ENCODE results near the gene CTDP1.

The CTDP1 gene

DNA sequence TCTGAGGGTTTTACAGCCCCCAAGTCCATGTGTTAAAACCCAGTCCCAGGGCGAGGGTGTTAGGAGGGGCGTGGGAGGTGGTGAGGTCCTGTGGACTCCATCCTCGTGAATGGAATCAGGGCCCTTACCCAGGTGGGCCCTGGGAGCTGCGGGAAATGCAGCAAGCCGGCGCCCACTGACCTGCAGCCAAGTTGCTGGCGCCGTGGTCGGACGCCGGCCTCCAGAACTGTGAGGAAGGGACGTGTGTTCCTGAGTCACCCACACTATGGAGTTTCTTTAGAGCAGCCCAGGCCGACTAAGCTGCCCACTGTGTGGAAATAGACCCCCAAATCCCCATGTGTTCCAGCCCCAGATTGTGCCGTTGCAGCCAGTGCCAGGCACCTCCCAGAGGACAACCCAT is 26.4 kb downstream of the CTDP1 start:
- no peak overlapping the region for H3K4me3 ChIP-seq (ENCODE audit: low read depth, low read length)
- in situ Hi-C loops (cut with HindIII; ENCODE audit: low sequenced_read_pairs): no loop called here
- TF ChIP-seq, protein P1, sequence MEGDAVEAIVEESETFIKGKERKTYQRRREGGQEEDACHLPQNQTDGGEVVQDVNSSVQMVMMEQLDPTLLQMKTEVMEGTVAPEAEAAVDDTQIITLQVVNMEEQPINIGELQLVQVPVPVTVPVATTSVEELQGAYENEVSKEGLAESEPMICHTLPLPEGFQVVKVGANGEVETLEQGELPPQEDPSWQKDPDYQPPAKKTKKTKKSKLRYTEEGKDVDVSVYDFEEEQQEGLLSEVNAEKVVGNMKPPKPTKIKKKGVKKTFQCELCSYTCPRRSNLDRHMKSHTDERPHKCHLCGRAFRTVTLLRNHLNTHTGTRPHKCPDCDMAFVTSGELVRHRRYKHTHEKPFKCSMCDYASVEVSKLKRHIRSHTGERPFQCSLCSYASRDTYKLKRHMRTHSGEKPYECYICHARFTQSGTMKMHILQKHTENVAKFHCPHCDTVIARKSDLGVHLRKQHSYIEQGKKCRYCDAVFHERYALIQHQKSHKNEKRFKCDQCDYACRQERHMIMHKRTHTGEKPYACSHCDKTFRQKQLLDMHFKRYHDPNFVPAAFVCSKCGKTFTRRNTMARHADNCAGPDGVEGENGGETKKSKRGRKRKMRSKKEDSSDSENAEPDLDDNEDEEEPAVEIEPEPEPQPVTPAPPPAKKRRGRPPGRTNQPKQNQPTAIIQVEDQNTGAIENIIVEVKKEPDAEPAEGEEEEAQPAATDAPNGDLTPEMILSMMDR (IDR thresholded peaks at IDR 0.05; ENCODE audit: low read depth, low read length): no peak
- no peak for DNase-seq (ENCODE audit: low read depth, low spot score)

DNA sequence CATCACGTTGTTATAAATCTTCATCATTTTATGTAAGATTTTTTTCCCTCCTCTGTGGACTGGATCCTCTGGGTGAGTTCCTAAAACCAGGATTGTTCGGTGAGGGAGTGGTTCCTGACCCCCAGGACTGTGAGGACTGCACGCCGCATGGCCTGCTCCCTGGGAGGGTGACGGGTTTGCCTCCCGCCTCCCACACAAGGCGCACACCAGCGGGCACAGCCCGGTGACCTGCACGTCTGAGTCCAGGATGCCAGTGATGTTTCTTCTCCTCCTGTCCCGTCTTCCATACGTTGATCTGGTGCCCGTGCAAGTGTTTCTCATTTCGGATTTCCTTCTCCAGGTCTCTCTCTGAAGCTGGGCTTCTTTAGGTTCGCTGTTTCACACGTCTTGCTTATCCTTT is 27.1 kb downstream of the CTDP1 start:
- in situ Hi-C loops (cut with HindIII; ENCODE audit: low sequenced_read_pairs): no loop called here

DNA sequence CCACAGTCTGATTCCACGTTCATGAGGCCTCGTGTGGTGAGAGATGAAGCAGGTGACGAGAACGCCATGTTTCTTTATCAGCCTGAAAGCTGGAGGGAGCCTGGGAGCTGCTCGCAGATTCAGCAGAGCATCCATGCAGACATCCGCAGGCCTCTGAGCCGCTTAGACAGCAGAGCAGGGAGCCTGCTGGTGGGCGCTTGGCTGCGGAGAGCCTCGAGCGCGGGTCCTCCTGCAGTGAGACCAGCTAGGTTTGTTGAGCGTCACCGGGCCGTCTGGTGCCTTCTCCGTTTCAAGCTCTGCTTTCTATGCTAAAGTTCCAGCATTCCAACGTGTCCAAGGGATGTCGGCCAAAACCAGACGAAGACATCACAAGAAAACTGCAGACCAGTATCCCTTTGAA is 27.6 kb downstream of the CTDP1 start:
- in situ Hi-C loops (cut with HindIII; ENCODE audit: low sequenced_read_pairs): no loop called here
- no peak overlapping the region for H3K4me3 ChIP-seq (ENCODE audit: low read depth, low read length)
- DNase-seq (ENCODE audit: low read depth, low spot score): no peak
- TF ChIP-seq, protein P1 (IDR thresholded peaks at IDR 0.05; ENCODE audit: low read depth, low read length): no peak

More for the DNA sequence above, 27.1 kb downstream of the CTDP1 start:
- DNase-seq (ENCODE audit: low read depth, low spot score): no peak
- no peak overlapping the region for H3K4me3 ChIP-seq (ENCODE audit: low read depth, low read length)
- TF ChIP-seq, protein P1 (IDR thresholded peaks at IDR 0.05; ENCODE audit: low read depth, low read length): no peak

DNA sequence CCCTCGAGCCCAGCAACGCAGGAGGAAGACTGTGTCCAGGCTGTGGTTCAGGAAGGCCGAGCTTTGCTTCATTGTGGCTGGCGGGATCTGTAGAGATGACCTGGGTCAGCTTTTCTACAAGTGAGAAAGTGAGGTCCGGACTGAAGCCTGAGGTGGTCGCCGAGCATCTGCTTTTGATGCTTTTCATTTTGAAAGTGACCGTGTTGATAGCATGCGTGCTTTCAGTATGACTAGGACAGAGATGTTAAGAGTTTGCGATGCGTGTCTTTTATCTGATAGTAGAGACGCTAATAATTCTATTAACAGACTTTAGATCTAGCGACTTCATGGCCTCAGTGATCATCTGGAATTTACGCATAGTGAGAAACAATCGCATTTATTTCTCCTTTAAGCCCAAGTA is 28.1 kb downstream of the CTDP1 start:
- TF ChIP-seq, protein P1 (IDR thresholded peaks at IDR 0.05; ENCODE audit: low read depth, low read length): no peak
- no peak overlapping the region for H3K4me3 ChIP-seq (ENCODE audit: low read depth, low read length)
- in situ Hi-C loops (cut with HindIII; ENCODE audit: low sequenced_read_pairs): no loop called here
- DNase-seq (ENCODE audit: low read depth, low spot score): no peak

DNA sequence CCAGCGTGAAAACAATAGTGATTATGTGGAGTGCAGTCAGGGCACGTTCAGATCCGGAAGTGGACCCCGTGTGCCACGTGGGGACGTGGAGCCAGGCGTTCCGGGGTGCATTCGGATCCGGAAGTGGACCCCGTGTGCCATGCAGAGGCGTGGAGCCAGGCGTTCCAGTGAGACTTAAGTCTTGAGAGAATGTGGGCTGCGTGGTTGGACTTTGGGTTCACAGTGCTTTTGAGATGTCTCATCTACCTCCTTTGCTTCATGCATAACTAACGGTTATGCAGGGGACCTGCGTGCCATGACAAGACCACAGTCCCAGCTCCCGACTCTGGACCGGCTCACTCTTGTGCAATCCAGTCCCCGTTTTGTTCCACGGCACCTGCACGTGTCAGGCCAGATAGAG is 28.8 kb downstream of the CTDP1 start:
- no peak for DNase-seq (ENCODE audit: low read depth, low spot score)
- H3K4me3 ChIP-seq (ENCODE audit: low read depth, low read length): no peak overlapping the region
- TF ChIP-seq, protein P1 (IDR thresholded peaks at IDR 0.05; ENCODE audit: low read depth, low read length): no peak
- in situ Hi-C loops (cut with HindIII; ENCODE audit: low sequenced_read_pairs): no loop called here

DNA sequence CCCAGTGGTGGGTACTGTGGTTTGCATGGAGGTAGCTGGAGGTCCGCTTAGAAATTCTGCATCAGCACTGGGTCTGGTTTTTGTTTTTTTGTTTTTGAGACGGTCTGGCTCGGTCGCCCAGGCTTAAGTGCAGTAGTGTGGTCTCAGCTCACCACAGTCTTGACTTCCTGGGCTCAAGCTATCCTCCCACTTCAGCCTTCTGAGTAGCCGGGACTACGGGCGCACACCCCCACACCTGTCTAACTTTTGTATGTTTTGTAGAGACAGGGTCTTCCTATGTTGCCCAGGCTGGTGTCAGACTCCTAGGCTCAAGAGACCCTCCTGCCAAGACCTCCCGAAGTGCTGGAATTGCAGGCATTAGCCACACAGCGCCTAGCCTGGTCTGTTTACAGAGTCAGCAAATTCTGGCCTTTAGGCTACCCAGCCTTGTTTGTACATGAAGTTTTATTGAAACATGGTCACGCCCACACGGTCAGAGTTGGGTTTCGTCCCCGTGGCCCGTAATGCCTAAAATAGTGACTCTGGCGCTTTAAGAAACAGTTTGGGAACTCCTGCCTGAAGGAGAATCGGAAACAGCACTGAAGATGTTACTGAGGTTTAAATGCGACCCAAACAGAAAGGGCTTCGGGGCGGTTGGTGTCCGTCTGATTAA is 32.7 kb downstream of the CTDP1 start:
- TF ChIP-seq, protein P1 (IDR thresholded peaks at IDR 0.05; ENCODE audit: low read depth, low read length): no peak
- in situ Hi-C loops (cut with HindIII; ENCODE audit: low sequenced_read_pairs): no loop called here
- no peak for DNase-seq (ENCODE audit: low read depth, low spot score)

More for the DNA sequence above, 32.7 kb downstream of the CTDP1 start:
- no peak overlapping the region for H3K4me3 ChIP-seq (ENCODE audit: low read depth, low read length)

Measured in astrocyte of the spinal cord (primary cell).